Endothelial cell of umbilical vein (primary cell): ENCODE data around the gene PPARD. TPM values are rescaled to one million over a fixed set of nuclear protein-coding genes. Genes with fewer than 3 reads are reported as not detected.

Experiments
- BruUV-seq: library from RNA; stranded (reverse); fragments of 400-500 nt; replicated peaks from 2 replicates; lab custom pipeline; 2021; lab: Mats Ljungman, UMichigan
- CTCF ChIA-PET: fragments of 300-600, 350-600 bp; sonication (Branson Sonifier 250); formaldehyde crosslinking; loops from one replicate; lab custom pipeline; 2021; ENCODE audit warnings: antibody characterized with exemption, inconsistent platforms; lab: Charles Lee
- POLR2A ChIA-PET: fragments of 300-600, 350-600 bp; sonication (Branson Sonifier 250); formaldehyde crosslinking; loops from one replicate; lab custom pipeline; 2021; ENCODE audit warnings: antibody characterized with exemption, inconsistent platforms; lab: Charles Lee
- DNase-seq: peaks from one replicate; pipeline ENCODE4 v3.0.0-alpha.2; 2011; ENCODE audit warnings: low read depth, low spot score
- FAIRE-seq: peaks from 2 replicates; lab custom pipeline; 2011; peaks lifted over from hg19 to GRCh38; lab: Jason Lieb, UNC
- H2AFZ ChIP-seq: 2 replicates; pipeline ENCODE4 v1.6.0; 2012; ENCODE audit warnings: low read depth, low read length, control low read depth, inconsistent platforms
- H3K27ac ChIP-seq: 2 replicates; pipeline ENCODE4 v1.5.1; 2011; ENCODE audit warnings: low read depth, mild to moderate bottlenecking, control low read depth, low read length, moderate library complexity; ENCODE audit not compliant: insufficient read depth
- H3K27me3 ChIP-seq, 2 experiments: 2 replicates each; pipeline versions ENCODE4 v1.6.0 to v1.6.1; 2011; ENCODE audit warnings: low read length in 2 of 2, mixed read lengths in 1 of 2; ENCODE audit not compliant: control insufficient read depth in 2 of 2, insufficient read depth in 2 of 2
- H3K36me3 ChIP-seq, 2 experiments: 2 replicates in 1 of 2; 3 replicates in 1 of 2; pipeline ENCODE4 v1.5.1; 2011; ENCODE audit warnings: low read length in 2 of 2, mild to moderate bottlenecking in 1 of 2, moderate library complexity in 1 of 2; ENCODE audit not compliant: control insufficient read depth in 2 of 2, insufficient read depth in 2 of 2; ENCODE audit errors: extremely low read depth in 1 of 2
- H3K4me1 ChIP-seq: 3 replicates; pipeline ENCODE4 v1.5.1; 2011; ENCODE audit warnings: mild to moderate bottlenecking, low read length; ENCODE audit not compliant: control insufficient read depth, insufficient read depth; ENCODE audit errors: extremely low read depth
- H3K4me2 ChIP-seq: 2 replicates; pipeline ENCODE4 v1.6.1; 2011; ENCODE audit warnings: low read length, control low read depth, mixed read lengths; ENCODE audit not compliant: insufficient read depth
- H3K4me3 ChIP-seq, 3 experiments: fragments of 200-600 bp in 1 of 3; sonication (generic), shearing (Covaris generic) in 1 of 3; replicated peaks in 1 of 3; 2 replicates each; pipeline ENCODE4 v1.5.1; 2011 to 2016; ENCODE audit warnings: control low read depth in 3 of 3, low read length in 3 of 3, mild to moderate bottlenecking in 2 of 3, inconsistent platforms in 1 of 3, low read depth in 1 of 3, moderate library complexity in 1 of 3; ENCODE audit not compliant: insufficient read depth in 1 of 3
- H3K79me2 ChIP-seq: 2 replicates; pipeline ENCODE4 v1.6.0; 2012; ENCODE audit warnings: low read length, inconsistent platforms; ENCODE audit not compliant: control insufficient read depth, insufficient read depth
- H3K9ac ChIP-seq: replicated peaks from 2 replicates; pipeline ENCODE3; 2011; ENCODE audit warnings: low read length, control low read depth; ENCODE audit not compliant: insufficient read depth; ENCODE audit errors: extremely low read depth
- H3K9me1 ChIP-seq: replicated peaks from 3 replicates; pipeline ENCODE4 v1.6.0; 2011; ENCODE audit warnings: mild to moderate bottlenecking, low read length; ENCODE audit not compliant: control insufficient read depth, insufficient read depth; ENCODE audit errors: extremely low read depth
- H3K9me3 ChIP-seq: replicated peaks from 2 replicates; pipeline ENCODE4 v1.5.1; 2012; ENCODE audit warnings: low read length, inconsistent platforms; ENCODE audit not compliant: control insufficient read depth, insufficient read depth
- H4K20me1 ChIP-seq: replicated peaks from 2 replicates; pipeline ENCODE3; 2011; ENCODE audit warnings: mild to moderate bottlenecking, low read length; ENCODE audit not compliant: control insufficient read depth, insufficient read depth; ENCODE audit errors: extremely low read depth
- EZH2 ChIP-seq: IDR thresholded peaks from 2 replicates; pipeline ENCODE4 v1.6.1; 2012; ENCODE audit warnings: borderline replicate concordance, low read depth, mild to moderate bottlenecking, moderate library complexity, low read length, inconsistent platforms; ENCODE audit not compliant: severe bottlenecking
- FOS ChIP-seq: IDR thresholded peaks from 2 replicates; pipeline ENCODE4 v1.6.1; 2011; ENCODE audit warnings: mild to moderate bottlenecking, low read length, moderate library complexity, borderline replicate concordance; ENCODE audit not compliant: insufficient read depth
- GATA2 ChIP-seq: IDR thresholded peaks from 2 replicates; pipeline ENCODE4 v1.7.0; 2011; ENCODE audit warnings: low read depth, mild to moderate bottlenecking, moderate library complexity, mixed read lengths, low read length; ENCODE audit not compliant: insufficient read length, insufficient read depth
- JUN ChIP-seq: IDR thresholded peaks from 2 replicates; pipeline ENCODE4 v1.6.1; 2011; ENCODE audit warnings: borderline replicate concordance, low read depth; ENCODE audit not compliant: insufficient read length, insufficient read depth
- MYC ChIP-seq: IDR thresholded peaks from one replicate; pipeline ENCODE4 v1.6.1; 2011; ENCODE audit warnings: mild to moderate bottlenecking, low read depth, low read length
- POLR2A ChIP-seq: IDR thresholded peaks from 2 replicates; pipeline ENCODE4 v1.6.1; 2012; ENCODE audit warnings: low read depth, mild to moderate bottlenecking, control low read depth, low read length
- POLR2AphosphoS5 ChIP-seq: IDR thresholded peaks from 2 replicates; pipeline ENCODE4 v1.6.1; 2012; ENCODE audit warnings: low read depth, mild to moderate bottlenecking, control low read depth, low read length, moderate library complexity; ENCODE audit not compliant: insufficient read depth
- dilution Hi-C: fragments of 300-500 bp; cut with MboI; formaldehyde crosslinking; loops from one replicate; pipeline ENCODE4 v1.15.0; 2019; ENCODE audit warnings: low sequenced_read_pairs; ENCODE audit not compliant: extremely low pct_ligation_motif_present
- intact Hi-C: fragments of 100-400 bp; cut with micrococcal nuclease; formaldehyde crosslinking; loops from one replicate; pipeline ENCODE4 v1.10.0; 2022
- polyA plus RNA-seq, 4 experiments: library from polyadenylated mRNA; depleted of rRNA in 3 of 4; stranded (reverse) in 3 of 4; unstranded in 1 of 4; fragments of >200 nt; gene quantifications; 2 replicates each; pipeline versions ENCODE4 v1.2.1 to v1.2.3, GENCODE V29; 2011 to 2012; ENCODE audit warnings: missing spikeins in 1 of 4
- total RNA-seq: library from RNA; stranded (reverse); gene quantifications from 2 replicates; pipeline ENCODE4 v1.2.3, GENCODE V29; 2021
- TF ChIP-seq, protein P1 (sequence below): IDR thresholded peaks from 2 replicates; pipeline ENCODE4 v1.6.1; 2011; ENCODE audit not compliant: insufficient read depth, insufficient read length
- TF ChIP-seq, protein P2 (sequence below), 2 donors: IDR thresholded peaks; 1 replicate in 1 of 2; 2 replicates in 1 of 2; pipeline ENCODE4 v1.5.1; 2011; ENCODE audit warnings: low read length in 2 of 2, mild to moderate bottlenecking in 2 of 2, moderate library complexity in 2 of 2, control low read depth in 1 of 2, inconsistent platforms in 1 of 2, low read depth in 1 of 2; ENCODE audit not compliant: insufficient read depth in 1 of 2; ENCODE audit errors: extremely low read depth in 1 of 2

The PPARD gene
- total and polyA plus RNA-seq, 2 donors (not counting 3 experiments of a cell fraction or from before 2014, with no cell fraction given), result 23.4 to 29.2 TPM

DNA sequence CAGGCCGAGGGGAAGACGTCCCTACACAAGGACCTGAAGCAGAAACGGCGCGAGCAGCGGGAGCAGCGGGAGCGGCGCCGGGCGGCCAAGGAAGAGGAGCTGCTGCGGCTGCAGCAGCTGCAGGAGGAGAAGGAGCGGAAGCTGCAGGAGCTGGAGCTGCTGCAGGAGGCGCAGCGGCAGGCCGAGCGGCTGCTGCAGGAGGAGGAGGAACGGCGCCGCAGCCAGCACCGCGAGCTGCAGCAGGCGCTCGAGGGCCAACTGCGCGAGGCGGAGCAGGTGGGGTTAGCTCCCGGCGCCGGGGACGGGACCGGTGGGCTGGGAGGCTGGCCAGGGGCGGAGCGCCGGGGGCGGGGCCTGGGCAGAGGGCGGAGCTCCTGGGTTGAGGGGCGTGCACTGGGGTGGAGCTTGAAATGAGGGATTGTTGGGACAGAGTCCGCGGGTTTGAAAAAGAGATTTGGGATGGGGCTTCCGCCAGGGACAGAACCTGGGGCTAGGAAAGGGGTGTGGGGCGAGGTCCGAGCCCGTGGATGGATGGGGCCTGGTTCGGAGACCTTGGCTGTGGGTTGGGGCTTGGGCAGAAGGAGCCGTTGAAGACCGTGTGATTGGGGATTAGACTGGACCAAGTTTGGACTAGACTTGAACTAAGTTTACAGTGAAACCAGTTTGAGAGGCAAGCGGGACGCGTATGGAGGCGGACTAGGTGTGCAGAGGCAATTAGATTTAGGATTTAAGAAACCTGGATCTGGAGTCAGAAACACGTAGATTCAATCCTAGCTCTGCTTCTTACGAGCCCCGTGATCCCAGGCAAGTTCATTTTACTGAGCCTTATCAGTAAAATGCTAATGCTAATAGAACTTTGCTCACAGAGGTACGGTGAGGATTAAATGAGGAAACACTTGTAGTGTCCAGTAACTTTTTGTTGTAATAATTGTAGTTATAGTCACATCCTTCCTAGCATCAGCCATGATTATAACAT lies 23.9 kb upstream of the PPARD start:
- FAIRE-seq, result peak; percentile 71
- Histone ChIP-seq H3K4me3 (peak overlapping the region; percentile 23 to 52 (median 31)), H3K4me1 (peaks cover 5% of the 10 kb centered on the region), H3K36me3 (no peaks in the 10 kb centered on the region), H3K79me2 (no peaks in the 10 kb centered on the region), H3K9me3 (no peaks in the 10 kb centered on the region), H3K9ac (no peak overlapping the region), H3K27me3 (peaks cover 9 to 15% of the 10 kb centered on the region in 2 experiments), H4K20me1 (no peaks in the 10 kb centered on the region), H3K9me1 (no peaks in the 10 kb centered on the region), H3K27ac (no peak overlapping the region), H2AFZ (peak overlapping the region; percentile 93), H3K4me2 (peak overlapping the region; percentile 59)
- DNase-seq, result peak; percentile 85
- ChIA-PET CTCF (interaction anchor here (0.7 to 2.7 kb wide), 13 partner anchors 9 to 418 kb away, joined by 3 to 26 read pairs (median 4); partner anchors contain the start of genes ARMC12, DEF6 and ZNF76), POLR2A (no interaction called here)
- TF ChIP-seq JUN (no peak), POLR2AphosphoS5 (peak; percentile 47), FOS (no peak), POLR2A (no peak), GATA2 (no peak), EZH2 (peak; percentile 50), MYC (no peak)
- TF ChIP-seq, protein P1, sequence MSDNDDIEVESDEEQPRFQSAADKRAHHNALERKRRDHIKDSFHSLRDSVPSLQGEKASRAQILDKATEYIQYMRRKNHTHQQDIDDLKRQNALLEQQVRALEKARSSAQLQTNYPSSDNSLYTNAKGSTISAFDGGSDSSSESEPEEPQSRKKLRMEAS, result no peak
- TF ChIP-seq, protein P2, sequence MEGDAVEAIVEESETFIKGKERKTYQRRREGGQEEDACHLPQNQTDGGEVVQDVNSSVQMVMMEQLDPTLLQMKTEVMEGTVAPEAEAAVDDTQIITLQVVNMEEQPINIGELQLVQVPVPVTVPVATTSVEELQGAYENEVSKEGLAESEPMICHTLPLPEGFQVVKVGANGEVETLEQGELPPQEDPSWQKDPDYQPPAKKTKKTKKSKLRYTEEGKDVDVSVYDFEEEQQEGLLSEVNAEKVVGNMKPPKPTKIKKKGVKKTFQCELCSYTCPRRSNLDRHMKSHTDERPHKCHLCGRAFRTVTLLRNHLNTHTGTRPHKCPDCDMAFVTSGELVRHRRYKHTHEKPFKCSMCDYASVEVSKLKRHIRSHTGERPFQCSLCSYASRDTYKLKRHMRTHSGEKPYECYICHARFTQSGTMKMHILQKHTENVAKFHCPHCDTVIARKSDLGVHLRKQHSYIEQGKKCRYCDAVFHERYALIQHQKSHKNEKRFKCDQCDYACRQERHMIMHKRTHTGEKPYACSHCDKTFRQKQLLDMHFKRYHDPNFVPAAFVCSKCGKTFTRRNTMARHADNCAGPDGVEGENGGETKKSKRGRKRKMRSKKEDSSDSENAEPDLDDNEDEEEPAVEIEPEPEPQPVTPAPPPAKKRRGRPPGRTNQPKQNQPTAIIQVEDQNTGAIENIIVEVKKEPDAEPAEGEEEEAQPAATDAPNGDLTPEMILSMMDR (IDR thresholded peaks at IDR 0.05; ENCODE audit: extremely low read depth in 1 of 2, insufficient read depth in 1 of 2, low read depth in 1 of 2, low read length in 2 of 2), result peak in 1 of 2 donors; percentile 13
- dilution Hi-C loops, result no loop called here
- BruUV-seq, result no TSS peak
- intact Hi-C loops, result loop anchor here (2.0 kb wide), 1 partner anchor 20 kb away; no protein-coding TSS in a partner anchor
